ENCODE results near the gene RTL10.

The RTL10 gene

DNA sequence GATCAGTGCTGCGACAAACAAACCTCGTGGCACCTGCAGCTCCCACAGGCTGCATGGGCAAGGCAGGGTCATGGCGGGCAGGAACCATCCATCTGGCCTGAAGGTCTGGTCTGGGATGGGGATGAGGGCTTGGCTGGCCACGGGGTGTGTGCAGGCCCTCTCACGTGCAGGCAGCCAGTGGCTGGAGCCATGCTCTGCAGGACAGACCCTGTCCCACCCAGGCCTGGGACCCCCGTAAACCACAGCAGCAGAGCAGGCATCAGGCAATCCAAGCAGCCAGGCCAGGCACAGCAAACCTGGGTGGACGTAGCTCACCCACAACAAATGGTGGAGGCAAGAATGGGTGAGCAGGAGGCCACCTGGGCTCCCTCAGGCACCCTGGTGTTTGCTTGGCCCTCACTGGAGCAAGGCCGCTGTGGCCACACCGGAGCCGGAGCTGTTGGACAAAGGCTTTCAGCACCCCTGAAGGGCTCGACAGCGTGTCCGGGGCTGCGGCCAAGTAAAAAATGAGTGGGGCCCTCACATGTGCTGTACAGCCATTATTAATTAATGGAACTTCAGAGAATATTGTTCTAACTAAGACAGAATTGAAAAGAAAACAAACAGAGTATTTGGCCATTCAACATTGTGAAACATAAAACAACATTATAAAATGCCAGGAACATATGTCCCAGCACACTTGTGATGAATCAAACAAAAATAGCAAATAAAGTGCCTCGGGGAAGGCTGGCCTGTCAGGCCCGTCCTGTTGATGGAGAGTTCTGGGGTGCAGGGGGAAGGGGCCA lies 24.0 kb upstream of the RTL10 start:
- H3K27me3 ChIP-seq (ENCODE audit: control insufficient read depth, low read length) = no peaks in the 10 kb centered on the region
- H3K36me3 ChIP-seq (ENCODE audit: control insufficient read depth, low read length) = no peaks in the 10 kb centered on the region
- H3K79me2 ChIP-seq (ENCODE audit: control insufficient read depth, low read length) = no peaks in the 10 kb centered on the region
- no peaks in the 10 kb centered on the region for H4K20me1 ChIP-seq (ENCODE audit: control insufficient read depth, insufficient read depth, low read depth, low read length)
- no peak overlapping the region for H3K27ac ChIP-seq (ENCODE audit: low read depth, low read length)
- H3K4me2 ChIP-seq (ENCODE audit: low read length) = no peak overlapping the region
- TF ChIP-seq EZH2phosphoT487 (IDR thresholded peaks at IDR 0.05; ENCODE audit: borderline replicate concordance, low read length) = no peak
- TF ChIP-seq, protein P1, sequence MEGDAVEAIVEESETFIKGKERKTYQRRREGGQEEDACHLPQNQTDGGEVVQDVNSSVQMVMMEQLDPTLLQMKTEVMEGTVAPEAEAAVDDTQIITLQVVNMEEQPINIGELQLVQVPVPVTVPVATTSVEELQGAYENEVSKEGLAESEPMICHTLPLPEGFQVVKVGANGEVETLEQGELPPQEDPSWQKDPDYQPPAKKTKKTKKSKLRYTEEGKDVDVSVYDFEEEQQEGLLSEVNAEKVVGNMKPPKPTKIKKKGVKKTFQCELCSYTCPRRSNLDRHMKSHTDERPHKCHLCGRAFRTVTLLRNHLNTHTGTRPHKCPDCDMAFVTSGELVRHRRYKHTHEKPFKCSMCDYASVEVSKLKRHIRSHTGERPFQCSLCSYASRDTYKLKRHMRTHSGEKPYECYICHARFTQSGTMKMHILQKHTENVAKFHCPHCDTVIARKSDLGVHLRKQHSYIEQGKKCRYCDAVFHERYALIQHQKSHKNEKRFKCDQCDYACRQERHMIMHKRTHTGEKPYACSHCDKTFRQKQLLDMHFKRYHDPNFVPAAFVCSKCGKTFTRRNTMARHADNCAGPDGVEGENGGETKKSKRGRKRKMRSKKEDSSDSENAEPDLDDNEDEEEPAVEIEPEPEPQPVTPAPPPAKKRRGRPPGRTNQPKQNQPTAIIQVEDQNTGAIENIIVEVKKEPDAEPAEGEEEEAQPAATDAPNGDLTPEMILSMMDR (IDR thresholded peaks at IDR 0.05; ENCODE audit: low read depth, low read length, poor library complexity, severe bottlenecking) = no peak
- H3K9me3 ChIP-seq (ENCODE audit: control insufficient read depth, insufficient read depth, low read length) = no peaks in the 10 kb centered on the region
- no peak overlapping the region for H3K4me3 ChIP-seq (ENCODE audit: low read length)
- no peaks in the 10 kb centered on the region for H3F3A ChIP-seq (ENCODE audit: control insufficient read depth, insufficient read depth)
- H3K9me2 ChIP-seq (replicated peaks; ENCODE audit: control insufficient read depth, low read length) = no peaks in the 10 kb centered on the region
- H3K4me1 ChIP-seq (ENCODE audit: control insufficient read depth, low read length) = no peaks in the 10 kb centered on the region

DNA sequence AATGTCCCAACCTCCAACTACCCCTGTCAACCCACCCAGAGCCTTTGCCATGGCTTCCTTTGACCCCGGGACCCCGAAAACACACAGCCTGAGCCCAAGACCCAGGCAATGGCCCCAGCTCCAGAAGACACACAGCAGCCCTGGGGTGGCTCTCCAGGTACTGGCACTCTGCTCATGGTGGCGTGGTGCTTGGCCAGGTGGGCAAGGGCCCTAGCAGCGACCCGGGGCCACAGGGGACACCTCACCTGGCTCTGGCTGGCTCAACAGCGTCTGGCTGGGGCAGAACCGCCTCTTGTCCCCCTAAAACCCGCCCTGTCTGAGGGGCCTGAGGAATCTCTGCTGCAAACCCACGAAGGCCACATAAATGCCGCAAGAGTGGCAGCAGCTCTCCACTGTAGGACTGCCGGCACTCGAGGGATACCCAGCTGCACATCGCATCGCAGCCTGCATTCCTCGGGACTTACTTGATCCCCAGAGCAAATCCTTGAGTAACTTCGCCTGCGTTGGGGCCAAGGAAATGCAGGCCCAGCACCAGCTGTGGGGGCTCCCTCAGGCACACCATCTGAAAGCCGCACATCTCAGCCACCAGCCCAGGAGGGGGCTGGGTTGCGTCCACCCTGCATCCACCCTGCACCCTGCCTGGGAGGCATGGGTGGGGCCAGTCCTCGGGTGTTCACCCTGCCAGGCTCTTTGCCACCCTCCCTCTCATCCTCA lies 23.1 kb upstream of the RTL10 start:
- no peaks in the 10 kb centered on the region for H3K36me3 ChIP-seq (ENCODE audit: control insufficient read depth, low read length)
- no peaks in the 10 kb centered on the region for H3K27me3 ChIP-seq (ENCODE audit: control insufficient read depth, low read length)
- no peak overlapping the region for H3K4me3 ChIP-seq (ENCODE audit: low read length)
- no peaks in the 10 kb centered on the region for H3K79me2 ChIP-seq (ENCODE audit: control insufficient read depth, low read length)
- no peaks in the 10 kb centered on the region for H3K9me2 ChIP-seq (replicated peaks; ENCODE audit: control insufficient read depth, low read length)
- H3K4me1 ChIP-seq (ENCODE audit: control insufficient read depth, low read length) = peaks cover 2% of the 10 kb centered on the region; the same call in 1 of the 2 replicates
- no peak overlapping the region for H3K27ac ChIP-seq (ENCODE audit: low read depth, low read length)
- H3K9me3 ChIP-seq (ENCODE audit: control insufficient read depth, insufficient read depth, low read length) = no peaks in the 10 kb centered on the region
- TF ChIP-seq, protein P1 (IDR thresholded peaks at IDR 0.05; ENCODE audit: low read depth, low read length, poor library complexity, severe bottlenecking) = no peak
- no peak for TF ChIP-seq EZH2phosphoT487 (IDR thresholded peaks at IDR 0.05; ENCODE audit: borderline replicate concordance, low read length)
- H3K4me2 ChIP-seq (ENCODE audit: low read length) = no peak overlapping the region
- no peaks in the 10 kb centered on the region for H3F3A ChIP-seq (ENCODE audit: control insufficient read depth, insufficient read depth)
- no peaks in the 10 kb centered on the region for H4K20me1 ChIP-seq (ENCODE audit: control insufficient read depth, insufficient read depth, low read depth, low read length)

DNA sequence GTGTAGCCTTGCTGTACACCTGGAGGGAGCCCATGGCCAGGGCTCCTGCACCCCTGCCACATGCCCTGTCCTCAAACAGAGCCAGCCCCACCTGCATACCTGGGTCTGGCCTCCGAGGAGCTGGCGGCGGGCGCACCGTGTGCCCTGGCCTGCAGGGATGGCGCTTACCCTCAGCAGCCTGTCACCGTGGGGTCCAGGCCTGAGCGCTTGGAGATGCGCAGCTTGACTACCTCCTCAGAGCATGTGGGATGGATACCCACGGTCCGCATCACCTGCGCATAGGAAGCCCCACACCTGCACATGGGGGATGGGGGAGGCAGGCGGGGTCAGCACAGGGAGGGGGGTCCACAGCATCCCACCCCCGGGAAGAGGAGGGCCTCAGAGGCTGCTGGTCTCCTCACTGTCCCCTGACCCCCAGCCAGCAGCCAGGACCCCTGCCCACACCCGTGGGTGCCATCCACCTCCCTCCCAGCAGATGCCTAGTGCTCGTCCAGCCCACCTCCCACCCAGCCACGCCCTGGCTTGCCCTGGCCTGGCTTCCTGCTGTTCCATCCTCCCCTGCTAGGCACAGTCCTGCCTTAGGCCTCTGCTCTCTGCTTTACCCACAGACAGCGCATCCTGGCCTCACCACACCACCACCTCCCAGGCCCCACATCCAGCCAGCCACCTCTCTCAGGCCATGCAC lies 22.4 kb upstream of the RTL10 start:
- Histone ChIP-seq H3K79me2 (ENCODE audit: control insufficient read depth, low read length) (no peaks in the 10 kb centered on the region), H4K20me1 (ENCODE audit: control insufficient read depth, insufficient read depth, low read depth, low read length) (no peaks in the 10 kb centered on the region), H3K9me3 (ENCODE audit: control insufficient read depth, insufficient read depth, low read length) (no peaks in the 10 kb centered on the region), H3K27me3 (ENCODE audit: control insufficient read depth, low read length) (no peaks in the 10 kb centered on the region), H3F3A (ENCODE audit: control insufficient read depth, insufficient read depth) (no peaks in the 10 kb centered on the region), H3K9me2 (replicated peaks; ENCODE audit: control insufficient read depth, low read length) (no peaks in the 10 kb centered on the region), H3K4me1 (ENCODE audit: control insufficient read depth, low read length) (peaks cover 5% of the 10 kb centered on the region; the same call in 1 of the 2 replicates), H3K4me3 (ENCODE audit: low read length) (no peak overlapping the region), H3K36me3 (ENCODE audit: control insufficient read depth, low read length) (no peaks in the 10 kb centered on the region), H3K27ac (ENCODE audit: low read depth, low read length) (no peak overlapping the region), H3K4me2 (ENCODE audit: low read length) (no peak overlapping the region)
- TF ChIP-seq, protein P1 (IDR thresholded peaks at IDR 0.05; ENCODE audit: low read depth, low read length, poor library complexity, severe bottlenecking) = no peak
- TF ChIP-seq EZH2phosphoT487 (IDR thresholded peaks at IDR 0.05; ENCODE audit: borderline replicate concordance, low read length) = no peak
